WI38 (cell line): ENCODE data around the gene CD37.
A peak's percentile ranks its signal among the peaks of the same experiment; 100 is the strongest.

Experiments used
- H3K4me3 ChIP-seq: 2 replicates; pipeline ENCODE4 v1.5.1; 2011; ENCODE audit warnings: low read depth, mild to moderate bottlenecking, control low read depth, low read length
- TF ChIP-seq, protein P1 (sequence below): IDR thresholded peaks from 2 replicates; pipeline ENCODE4 v1.5.1; 2012; ENCODE audit warnings: low read depth, mild to moderate bottlenecking, control low read depth, low read length

The CD37 gene

GRCh38 chr19:49356382-49356781 lies 21.2 kb downstream of the CD37 start:
- TF ChIP-seq, protein P1, sequence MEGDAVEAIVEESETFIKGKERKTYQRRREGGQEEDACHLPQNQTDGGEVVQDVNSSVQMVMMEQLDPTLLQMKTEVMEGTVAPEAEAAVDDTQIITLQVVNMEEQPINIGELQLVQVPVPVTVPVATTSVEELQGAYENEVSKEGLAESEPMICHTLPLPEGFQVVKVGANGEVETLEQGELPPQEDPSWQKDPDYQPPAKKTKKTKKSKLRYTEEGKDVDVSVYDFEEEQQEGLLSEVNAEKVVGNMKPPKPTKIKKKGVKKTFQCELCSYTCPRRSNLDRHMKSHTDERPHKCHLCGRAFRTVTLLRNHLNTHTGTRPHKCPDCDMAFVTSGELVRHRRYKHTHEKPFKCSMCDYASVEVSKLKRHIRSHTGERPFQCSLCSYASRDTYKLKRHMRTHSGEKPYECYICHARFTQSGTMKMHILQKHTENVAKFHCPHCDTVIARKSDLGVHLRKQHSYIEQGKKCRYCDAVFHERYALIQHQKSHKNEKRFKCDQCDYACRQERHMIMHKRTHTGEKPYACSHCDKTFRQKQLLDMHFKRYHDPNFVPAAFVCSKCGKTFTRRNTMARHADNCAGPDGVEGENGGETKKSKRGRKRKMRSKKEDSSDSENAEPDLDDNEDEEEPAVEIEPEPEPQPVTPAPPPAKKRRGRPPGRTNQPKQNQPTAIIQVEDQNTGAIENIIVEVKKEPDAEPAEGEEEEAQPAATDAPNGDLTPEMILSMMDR: no peak
- no peak overlapping the region for H3K4me3 ChIP-seq

GRCh38 chr19:49357186-49357585 lies 22.0 kb downstream of the CD37 start:
- TF ChIP-seq, protein P1: no peak
- H3K4me3 ChIP-seq: no peak overlapping the region

- H3K4me3 ChIP-seq: peak overlapping the region; percentile 93; the same call in 1 of the 2 replicates
- TF ChIP-seq, protein P1: no peak
These were observed 24.9 kb downstream of the CD37 start for GRCh38 chr19:49359851-49360820.

GRCh38 chr19:49361438-49362047 lies 26.3 kb downstream of the CD37 start:
- TF ChIP-seq, protein P1: no peak
- H3K4me3 ChIP-seq: peak overlapping the region; percentile 93

GRCh38 chr19:49362048-49362928 lies 27.1 kb downstream of the CD37 start, which contains the start of gene TEAD2:
TEAD2 (minus strand) TSS chr19:49362416; CDS start chr19:49360075, 2,341 bp downstream.
- peak within 1 kb of the TSS; percentile 93 for H3K4me3 ChIP-seq
- TF ChIP-seq, protein P1: no peak

GRCh38 chr19:49362929-49363267 lies 27.7 kb downstream of the CD37 start:
- TF ChIP-seq, protein P1: no peak
- H3K4me3 ChIP-seq: peak overlapping the region; percentile 93
